ENCODE data around the gene SRGAP2C.
"Not testable (repeated sequence)": the region's sequence is repeated elsewhere in the genome, so short reads cannot be mapped to it uniquely, and the experiment has no call there.

SRGAP2C gene

DNA sequence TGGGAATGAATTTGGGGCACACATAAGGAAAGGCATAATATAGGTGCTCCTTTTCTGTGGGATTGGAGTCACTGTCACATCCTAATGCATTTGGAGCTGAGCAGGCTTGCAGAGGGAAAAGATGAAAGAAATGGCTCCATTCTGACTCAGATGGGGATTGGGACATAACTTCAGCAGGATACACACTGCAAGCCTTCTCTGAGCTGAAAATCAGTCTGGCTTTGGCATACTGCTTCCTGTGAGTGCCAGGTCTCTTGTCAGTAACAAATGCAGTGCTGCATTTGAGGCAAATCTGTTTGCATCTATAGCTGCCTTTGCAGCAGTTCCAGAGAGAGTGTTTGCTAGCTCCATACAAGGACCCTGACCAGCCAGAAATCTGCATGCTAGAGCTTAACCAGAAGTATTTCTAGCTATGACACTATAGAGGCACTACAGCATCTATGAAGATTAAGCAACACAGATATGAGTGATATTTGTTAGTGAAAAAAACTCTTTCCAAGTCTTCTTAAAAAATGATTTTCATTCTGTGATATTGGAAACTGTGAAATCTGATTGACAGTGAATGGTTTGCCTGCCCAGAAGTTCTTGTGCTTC lies 98.9 kb downstream of the SRGAP2C start:
- not testable (repeated sequence) for DNase-seq

GRCh38 chr1:121292590-121292989 lies 107.8 kb downstream of the SRGAP2C start:
- not testable (repeated sequence) for DNase-seq

GRCh38 chr1:121293263-121294204 lies 108.8 kb downstream of the SRGAP2C start:
- DNase-seq: not testable (repeated sequence)

- DNase-seq: not testable (repeated sequence)
Observed at GRCh38 chr1:121294205-121294570, 109.4 kb downstream of the SRGAP2C start.

DNA sequence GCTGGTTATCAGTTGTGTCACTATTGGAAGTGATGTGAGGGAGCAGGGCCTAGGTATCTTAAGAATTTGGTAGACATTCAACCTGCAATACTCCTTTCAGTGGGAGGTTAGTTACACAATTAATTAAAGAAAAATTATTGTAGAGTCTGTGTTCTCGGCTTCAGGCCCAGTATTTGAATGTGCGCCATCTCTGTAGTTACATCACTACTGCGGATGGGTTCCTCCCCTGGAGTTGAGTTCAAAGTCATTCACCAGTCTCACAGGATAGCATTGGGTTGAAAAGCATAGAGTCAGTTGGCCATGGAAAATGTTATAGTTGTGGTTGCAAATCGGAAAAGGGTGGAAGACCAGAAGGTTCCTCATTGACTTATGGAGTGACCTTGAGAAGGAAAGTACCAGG lies 111.8 kb downstream of the SRGAP2C start:
- not testable (repeated sequence) for DNase-seq

DNA sequence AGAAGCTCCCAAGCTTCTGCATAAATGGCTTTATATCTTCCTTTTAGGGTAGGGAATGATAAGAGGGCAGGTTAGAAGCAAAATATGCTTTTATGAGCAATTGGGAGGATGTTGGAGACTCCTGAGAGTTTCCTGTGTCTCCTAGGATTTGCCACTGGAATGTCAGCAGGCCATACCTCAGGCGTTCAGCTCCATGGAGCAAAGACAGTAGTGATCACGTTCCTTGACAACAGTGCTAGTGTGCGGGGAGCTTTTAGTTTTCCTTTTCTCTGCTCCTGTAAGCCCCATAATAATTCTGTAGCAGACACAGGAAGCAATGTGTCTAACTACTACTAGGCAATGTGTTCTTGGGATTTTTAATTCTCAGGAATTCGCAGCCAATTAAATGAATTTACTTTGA lies 113.8 kb downstream of the SRGAP2C start:
- DNase-seq: not testable (repeated sequence)

GRCh38 chr1:121299514-121300149 lies 114.9 kb downstream of the SRGAP2C start:
- not testable (repeated sequence) for DNase-seq

DNA sequence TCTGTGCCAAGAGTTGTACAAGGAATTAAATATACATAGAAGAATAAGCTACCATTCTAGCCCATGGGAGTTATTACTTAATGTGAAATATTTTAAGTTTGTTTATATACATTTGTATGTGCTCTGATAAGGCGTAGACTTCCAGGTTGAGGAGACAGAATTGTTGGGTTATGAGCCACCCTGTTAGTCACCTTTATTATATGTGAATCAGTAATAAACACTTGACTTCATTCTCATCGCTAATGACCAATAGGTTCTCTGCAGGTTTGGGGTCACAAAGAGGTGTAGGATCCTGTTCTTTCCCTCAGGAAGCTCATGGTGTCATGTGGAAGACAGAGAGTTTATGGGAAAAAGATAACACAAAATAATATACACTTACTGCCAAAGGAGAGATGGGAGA lies 117.1 kb downstream of the SRGAP2C start:
- not testable (repeated sequence) for DNase-seq

DNA sequence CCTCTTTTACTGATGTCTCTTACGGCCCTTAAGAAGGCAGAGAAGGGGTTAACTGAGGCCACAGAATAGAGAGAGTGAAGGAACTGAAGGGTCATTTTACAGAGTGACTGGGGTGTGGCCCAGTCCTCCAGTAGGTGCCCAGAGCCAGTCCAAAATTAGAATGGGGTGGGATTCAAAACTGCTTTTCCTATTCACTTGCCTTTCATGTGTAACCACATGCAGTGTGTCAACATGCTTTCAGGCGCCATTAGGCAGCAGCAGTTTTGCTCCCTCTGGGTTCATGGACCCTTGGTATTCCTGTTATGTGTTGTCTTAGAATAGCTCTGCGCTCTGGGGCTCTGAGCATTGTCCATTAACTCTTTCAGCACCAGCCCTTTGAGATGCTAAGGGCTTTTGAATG lies 123.0 kb downstream of the SRGAP2C start:
- not testable (repeated sequence) for DNase-seq

DNA sequence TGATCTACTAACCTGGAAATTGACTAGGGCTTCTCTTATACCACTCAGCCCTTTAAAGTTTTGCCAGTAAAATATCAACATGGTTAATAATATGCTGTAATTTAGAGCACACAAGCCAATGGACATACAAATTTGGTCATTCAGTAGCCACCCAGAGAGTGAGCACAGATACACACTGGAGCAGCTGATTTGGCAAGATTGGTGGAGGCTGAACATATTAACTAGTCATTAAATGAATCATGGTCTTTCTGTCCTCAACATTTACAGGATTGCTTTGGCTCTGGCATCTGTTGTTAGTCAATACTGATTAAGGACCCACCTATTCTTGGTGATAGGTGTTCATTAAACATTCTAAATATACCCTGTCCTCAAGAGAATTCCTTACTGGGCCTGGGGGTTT lies 130.7 kb downstream of the SRGAP2C start:
- not testable (repeated sequence) for DNase-seq

DNA sequence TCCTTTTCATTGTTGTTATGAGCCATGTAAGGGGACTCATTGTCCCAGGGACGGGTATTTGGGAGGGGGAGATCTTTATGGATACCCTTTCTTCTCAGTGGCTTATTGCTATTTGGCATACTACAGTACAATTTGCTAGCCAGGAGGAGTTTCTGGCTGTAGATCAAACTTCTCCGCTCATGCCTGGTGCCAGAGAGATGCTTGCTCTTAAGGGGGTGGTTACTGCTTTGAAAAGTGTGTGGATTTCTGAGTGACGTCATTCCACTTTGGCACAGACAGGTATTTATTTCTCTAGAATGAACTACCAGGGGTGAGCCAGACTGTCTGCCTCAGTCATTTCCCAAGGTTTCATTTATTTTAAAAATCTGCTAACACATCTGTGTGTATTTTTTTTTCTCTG lies 131.3 kb downstream of the SRGAP2C start:
- not testable (repeated sequence) for DNase-seq

DNA sequence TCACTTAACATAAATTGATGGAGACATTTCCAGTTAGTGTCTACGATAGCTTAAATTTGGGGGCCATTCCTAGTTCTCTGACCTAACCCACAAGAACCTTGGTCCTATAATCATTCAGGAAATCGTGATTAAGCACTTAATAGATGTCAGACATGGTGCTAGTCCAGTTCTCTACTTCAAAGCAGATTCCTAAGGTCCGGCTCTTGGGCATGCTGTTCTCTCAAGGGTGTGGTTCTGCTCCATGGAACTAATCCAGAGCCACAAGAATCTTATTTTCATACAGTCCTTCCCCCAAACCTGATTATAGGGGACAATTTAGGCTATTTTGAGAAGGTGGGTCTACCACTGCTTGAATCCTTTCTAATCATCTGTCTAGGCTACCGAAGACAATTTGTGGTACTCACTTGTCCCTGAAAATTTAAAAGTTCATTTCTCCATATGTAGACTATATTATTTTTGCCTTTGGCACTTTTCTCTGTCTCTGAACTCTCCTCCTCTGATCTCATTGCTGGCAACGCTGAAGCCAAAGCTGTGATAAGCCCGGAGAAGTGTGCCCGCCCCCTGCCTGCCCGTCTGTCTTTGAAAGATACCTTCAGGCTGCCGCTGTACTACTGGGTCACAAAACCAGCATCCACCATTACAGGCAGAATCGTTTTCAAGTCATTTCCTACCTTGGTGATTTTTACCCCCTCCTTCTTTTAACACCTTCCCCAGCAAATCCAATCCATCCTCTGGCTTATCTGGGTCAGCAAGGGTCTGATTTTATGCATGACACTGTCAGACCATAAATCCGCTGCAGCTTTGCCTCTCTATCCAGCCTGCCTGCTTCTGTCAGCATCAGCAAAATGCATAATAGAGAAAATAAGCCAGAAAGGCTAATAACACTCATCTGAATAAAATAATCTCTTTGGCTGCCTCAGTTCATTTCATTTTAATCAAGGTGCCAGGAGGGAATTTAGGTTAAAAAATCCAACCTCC lies 133.0 kb downstream of the SRGAP2C start:
- not testable (repeated sequence) for DNase-seq

- DNase-seq: not testable (repeated sequence)
Observed at GRCh38 chr1:121318687-121319086, 133.9 kb downstream of the SRGAP2C start.

GRCh38 chr1:121321660-121322059 lies 136.9 kb downstream of the SRGAP2C start:
- not testable (repeated sequence) for DNase-seq

GRCh38 chr1:121324726-121325125 lies 140.0 kb downstream of the SRGAP2C start:
- DNase-seq: not testable (repeated sequence)

GRCh38 chr1:121332141-121332540 lies 147.4 kb downstream of the SRGAP2C start:
- DNase-seq: not testable (repeated sequence)

DNA sequence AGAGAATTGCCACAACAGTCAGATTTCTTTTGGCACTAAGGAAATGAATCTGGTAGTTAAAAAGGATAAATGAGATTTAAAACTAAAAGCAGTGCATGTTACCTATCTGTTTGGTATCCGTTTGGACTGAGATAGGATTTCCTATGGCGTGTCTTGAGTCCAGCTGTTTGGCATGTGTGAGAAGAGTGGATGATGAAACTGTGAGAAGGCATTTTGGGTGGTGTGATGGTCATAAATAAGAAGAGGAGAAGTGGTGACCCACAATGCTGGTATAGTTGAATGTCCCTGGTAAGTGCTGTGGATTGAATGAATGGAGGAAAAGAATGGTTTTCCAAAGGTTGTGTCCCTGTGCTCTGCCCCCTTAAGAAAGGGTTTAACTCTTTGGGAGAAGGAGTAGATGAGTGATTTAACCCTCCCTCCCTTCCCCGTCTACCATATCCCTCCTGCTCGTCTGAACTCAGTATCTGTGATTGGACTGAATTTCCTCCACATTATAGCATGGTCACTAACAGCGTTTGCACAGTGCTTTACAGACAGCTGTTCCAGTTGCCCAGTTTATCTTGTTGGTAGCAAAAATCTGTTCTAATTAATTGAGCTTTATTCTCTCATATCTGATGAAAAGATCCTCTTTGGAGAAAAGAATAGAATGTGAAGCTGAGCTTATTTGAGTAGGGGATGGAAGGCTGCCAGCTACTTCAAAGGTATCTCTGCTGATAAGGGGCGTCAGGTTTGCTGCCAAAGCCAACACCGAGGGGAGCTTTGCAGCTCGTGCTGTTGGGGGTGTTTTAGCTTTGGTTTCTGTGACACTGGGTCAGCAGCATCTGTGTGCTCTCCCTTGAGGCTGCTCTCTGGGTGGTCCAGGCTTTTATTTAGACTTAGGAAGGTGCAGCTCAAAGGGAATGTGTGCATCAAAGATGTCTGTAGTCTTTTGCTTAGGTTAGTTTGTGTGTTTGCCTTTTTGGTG lies 148.1 kb downstream of the SRGAP2C start:
- DNase-seq: not testable (repeated sequence)

GRCh38 chr1:121337958-121338357 lies 153.2 kb downstream of the SRGAP2C start:
- DNase-seq: not testable (repeated sequence)

- not testable (repeated sequence) for DNase-seq
Observed at GRCh38 chr1:121339611-121340010, 154.8 kb downstream of the SRGAP2C start.

GRCh38 chr1:121343311-121343906 lies 158.6 kb downstream of the SRGAP2C start:
- DNase-seq: not testable (repeated sequence)

DNA sequence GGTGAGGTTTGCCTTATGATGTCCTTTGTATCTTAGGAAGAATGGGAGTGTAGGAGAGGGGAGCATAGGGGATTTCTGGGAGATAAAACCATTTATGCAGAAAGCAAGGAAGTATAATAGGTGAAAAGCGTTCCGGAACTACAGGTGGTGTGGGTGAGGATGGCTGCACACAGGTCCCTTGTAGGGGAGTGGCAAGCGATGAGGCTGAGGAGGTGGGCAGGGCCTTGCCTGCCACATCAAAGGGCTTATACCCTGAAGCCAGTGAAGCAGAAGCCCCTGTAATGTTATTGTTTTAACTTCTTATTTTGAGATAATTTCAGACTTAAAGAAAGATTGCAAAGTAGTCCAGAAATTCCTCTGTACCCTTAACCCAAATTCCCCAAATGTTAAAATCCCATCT lies 159.6 kb downstream of the SRGAP2C start:
- not testable (repeated sequence) for DNase-seq
